Measurements from ENCODE around the gene TTLL6. TPM values are rescaled to one million over a fixed set of nuclear protein-coding genes. Genes with fewer than 3 reads are reported as not detected.

The TTLL6 gene
- total and polyA plus RNA-seq, 2 of the 8 experiments (the other 6 are each of a cell fraction or from before 2014, with no cell fraction given) = 2.6 to 4.3 TPM

DNA sequence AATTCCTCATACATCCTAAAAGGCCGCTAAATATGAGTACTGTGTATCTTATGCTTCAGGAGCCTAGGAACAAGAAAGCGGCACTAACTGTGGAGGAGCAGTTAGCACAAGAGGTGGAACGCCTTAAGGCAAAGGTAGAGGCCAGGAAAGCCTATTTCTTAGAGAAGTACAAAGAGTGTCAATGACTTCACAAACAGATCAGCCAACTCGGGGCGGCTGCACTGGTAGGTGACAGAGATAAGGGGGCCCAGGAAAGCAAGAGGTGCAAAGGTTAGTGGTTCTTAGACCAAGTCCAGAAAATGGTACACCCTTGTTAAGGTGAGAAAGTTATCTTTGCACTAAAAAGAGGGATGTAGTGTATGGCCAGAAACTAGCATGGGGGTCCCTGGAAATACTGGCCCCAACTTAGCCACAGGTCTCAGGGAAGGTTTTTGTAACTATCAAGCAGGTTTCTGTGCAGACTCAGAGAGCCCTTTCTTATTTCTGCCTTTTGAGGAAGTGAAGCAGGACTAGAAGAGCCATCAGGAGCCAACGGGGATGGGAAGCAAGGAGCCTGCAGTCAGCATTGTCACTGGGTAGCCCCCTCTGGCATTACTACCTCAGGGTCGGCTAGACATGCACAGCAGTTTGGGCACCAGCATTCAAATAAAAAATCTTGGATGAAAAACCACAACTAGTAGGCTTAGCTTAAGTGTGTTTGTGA is 37.9 kb upstream of the TTLL6 start:
- Histone ChIP-seq H2AK5ac (ENCODE audit: low read depth, low read length) (no peak overlapping the region), H2BK5ac (ENCODE audit: low read depth, low read length) (no peak overlapping the region), H3K79me2 (ENCODE audit: control insufficient read depth in 1 of 2, insufficient read depth in 2 of 2, low read length in 2 of 2) (no peaks in the 10 kb centered on the region), H3K18ac (ENCODE audit: extremely low read depth, low read length) (no peak overlapping the region), H2BK15ac (ENCODE audit: low read length) (no peak overlapping the region), H3K27me3 (replicated peaks in 1 of 4; ENCODE audit: control insufficient read depth in 3 of 4, extremely low read depth in 1 of 4, insufficient read depth in 3 of 4, low read length in 3 of 4) (no peaks in the 10 kb centered on the region), H2BK120ac (replicated peaks; ENCODE audit: low read depth, low read length) (no peak overlapping the region), H3K14ac (ENCODE audit: insufficient read length) (no peak overlapping the region), H3K36me3 (ENCODE audit: control insufficient read depth in 2 of 4, insufficient read depth in 4 of 4, low read length in 3 of 4) (peaks cover 0 to 2% (median 0%) of the 10 kb centered on the region in 4 experiments; a peak in 2 of 8 replicates), H3K4me2 (ENCODE audit: insufficient read depth in 1 of 2, low read depth in 2 of 2, low read length in 2 of 2) (no peak overlapping the region), H4K91ac (replicated peaks; ENCODE audit: insufficient read length, low read length) (no peak overlapping the region), H3K9ac (replicated peaks in 1 of 4; ENCODE audit: extremely low read depth in 1 of 4, low read depth in 3 of 4, low read length in 3 of 4) (no peak overlapping the region; a peak in 1 of 7 replicates), H3K4me1 (replicated peaks in 1 of 4; ENCODE audit: control insufficient read depth in 3 of 4, insufficient read depth in 4 of 4, low read length in 3 of 4) (no peaks in the 10 kb centered on the region), H3K9me3 (ENCODE audit: insufficient read depth in 2 of 2, low read depth in 1 of 2, low read length in 1 of 2) (no peaks in the 10 kb centered on the region), H3K23ac (ENCODE audit: insufficient read length) (no peak overlapping the region), H3K4me3 (ENCODE audit: extremely low read depth in 1 of 4, insufficient read depth in 2 of 4, low read depth in 3 of 4, low read length in 4 of 4) (no peak overlapping the region), H3K56ac (replicated peaks; ENCODE audit: insufficient read length, low read depth, low read length) (no peak overlapping the region), H3K4ac (replicated peaks; ENCODE audit: insufficient read length, low read depth, low read length) (no peak overlapping the region), H3K27ac (ENCODE audit: low read depth, low read length) (no peak overlapping the region), H3K23me2 (ENCODE audit: low read depth, low read length) (no peaks in the 10 kb centered on the region), H2AFZ (ENCODE audit: low read length) (no peak overlapping the region), H4K8ac (ENCODE audit: extremely low read depth, insufficient read depth, low read length) (no peak overlapping the region), H4K5ac (ENCODE audit: insufficient read length, low read depth, low read length) (no peak overlapping the region), H4K20me1 (replicated peaks in 1 of 2; ENCODE audit: control insufficient read depth in 1 of 2, insufficient read depth in 2 of 2, low read length in 2 of 2) (no peaks in the 10 kb centered on the region), H2BK20ac (ENCODE audit: low read length) (no peak overlapping the region), H3K79me1 (ENCODE audit: low read depth, low read length) (no peaks in the 10 kb centered on the region), H2BK12ac (ENCODE audit: low read depth, low read length) (no peak overlapping the region)
- ChIA-PET POLR2A (ENCODE audit: partially characterized antibody) (no interaction called here), CTCF (ENCODE audit: partially characterized antibody) (interaction anchor here (1.2 to 88.5 kb wide), 3 partner anchors 10 to 176 kb away, joined by 3 to 2590 read pairs (median 2590); partner anchors contain the start of genes ATP5MC1, CALCOCO2 and TTLL6)
- whole genome bisulfite sequencing, 2 experiments (ENCODE audit: extremely low coverage in 1 of 2, insufficient coverage in 1 of 2, insufficient read length in 1 of 2, insufficient replicate concordance in 2 of 2, low coverage in 1 of 2, low lambda C conversion rate in 2 of 2, missing lambda C conversion rate in 1 of 2) = 88% methylated on average over 7 of the region's 7 CpGs; no CpG with 5 or more reads in 1 of the 2 experiments
- FAIRE-seq = no peak
- no peak for DNase-seq (ENCODE audit: low read depth in 1 of 2, low spot score in 2 of 2)
- TF ChIP-seq SIN3A (conservative IDR thresholded peaks at IDR 0.05 in 1 of 2, IDR thresholded peaks at IDR 0.05 in 1 of 2; ENCODE audit: low read depth in 1 of 2, low read length in 2 of 2) = no peak
- TF ChIP-seq POLR2AphosphoS5 (IDR thresholded peaks at IDR 0.05; ENCODE audit: low read depth, low read length) = no peak
- no peak for TF ChIP-seq CHD1 (IDR thresholded peaks at IDR 0.05; ENCODE audit: low read depth, low read length)
- TF ChIP-seq SP1 (IDR thresholded peaks at IDR 0.05; ENCODE audit: low read depth, low read length) = no peak
- no peak for TF ChIP-seq FOSL1 (IDR thresholded peaks at IDR 0.05; ENCODE audit: insufficient read depth, low read depth, low read length)
- no peak for TF ChIP-seq TEAD4 (IDR thresholded peaks at IDR 0.05; ENCODE audit: low read depth, low read length)
- TF ChIP-seq, protein P1, sequence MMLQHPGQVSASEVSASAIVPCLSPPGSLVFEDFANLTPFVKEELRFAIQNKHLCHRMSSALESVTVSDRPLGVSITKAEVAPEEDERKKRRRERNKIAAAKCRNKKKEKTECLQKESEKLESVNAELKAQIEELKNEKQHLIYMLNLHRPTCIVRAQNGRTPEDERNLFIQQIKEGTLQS (IDR thresholded peaks at IDR 0.05; ENCODE audit: insufficient read depth, low read depth, low read length) = no peak
- TF ChIP-seq CTBP2 (IDR thresholded peaks at IDR 0.05; ENCODE audit: borderline replicate concordance, insufficient read depth, insufficient read length, low read length) = no peak
- TF ChIP-seq KDM1A (IDR thresholded peaks at IDR 0.05; ENCODE audit: borderline replicate concordance, low read length) = no peak
- TF ChIP-seq SUZ12 (IDR thresholded peaks at IDR 0.05; ENCODE audit: low read length) = no peak
- no peak for TF ChIP-seq SAP30 (IDR thresholded peaks at IDR 0.05; ENCODE audit: insufficient read depth, insufficient replicate concordance, low read length)
- TF ChIP-seq SIX5 (IDR thresholded peaks at IDR 0.05; ENCODE audit: low read depth, low read length) = no peak
